ENCODE results near the gene UTP4. TPM values are rescaled to one million over a fixed set of nuclear protein-coding genes. Genes with fewer than 3 reads are reported as not detected.
"Not testable (repeated sequence)": the region's sequence is repeated elsewhere in the genome, so short reads cannot be mapped to it uniquely, and the experiment has no call there.

UTP4 gene
- total RNA-seq, 1 donor from 2014 or later, result 18.3 TPM

DNA sequence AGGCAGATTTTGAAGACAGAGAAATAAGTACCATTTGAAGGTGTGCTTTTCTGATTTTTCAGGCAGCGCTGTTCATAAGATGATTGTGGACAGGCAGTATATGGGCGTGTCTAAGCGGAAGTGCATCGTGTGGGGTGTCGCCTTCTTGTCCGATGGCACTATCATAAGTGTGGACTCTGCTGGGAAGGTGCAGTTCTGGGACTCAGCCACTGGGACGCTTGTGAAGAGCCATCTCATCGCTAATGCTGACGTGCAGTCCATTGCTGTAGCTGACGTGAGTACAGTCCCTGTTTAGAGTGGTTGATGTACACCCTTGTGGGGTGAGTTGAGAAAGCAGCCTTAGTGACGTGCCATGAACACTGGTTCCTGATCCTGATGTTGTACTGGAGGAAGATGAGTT is 10.7 kb downstream of the UTP4 start:
- Histone ChIP-seq H3K4me3 (ENCODE audit: low read length in 3 of 3) (no peak overlapping the region), H3K36me3 (ENCODE audit: control insufficient read depth in 3 of 3, insufficient read depth in 3 of 3, low read length in 3 of 3) (peaks cover 26 to 49% (median 42%) of the 10 kb centered on the region in 3 donors), H3K27me3 (ENCODE audit: control insufficient read depth in 3 of 3, insufficient read depth in 3 of 3, low read length in 3 of 3) (no peaks in the 10 kb centered on the region), H3K9ac (ENCODE audit: low read depth in 1 of 3, low read length in 3 of 3) (no peak overlapping the region), H3K9me3 (ENCODE audit: control insufficient read depth in 3 of 3, low read length in 3 of 3) (no peaks in the 10 kb centered on the region), H3K4me1 (ENCODE audit: control insufficient read depth in 3 of 3, insufficient read depth in 3 of 3, low read length in 3 of 3) (no peaks in the 10 kb centered on the region), H3K27ac (ENCODE audit: low read depth, low read length) (no peak overlapping the region)

DNA sequence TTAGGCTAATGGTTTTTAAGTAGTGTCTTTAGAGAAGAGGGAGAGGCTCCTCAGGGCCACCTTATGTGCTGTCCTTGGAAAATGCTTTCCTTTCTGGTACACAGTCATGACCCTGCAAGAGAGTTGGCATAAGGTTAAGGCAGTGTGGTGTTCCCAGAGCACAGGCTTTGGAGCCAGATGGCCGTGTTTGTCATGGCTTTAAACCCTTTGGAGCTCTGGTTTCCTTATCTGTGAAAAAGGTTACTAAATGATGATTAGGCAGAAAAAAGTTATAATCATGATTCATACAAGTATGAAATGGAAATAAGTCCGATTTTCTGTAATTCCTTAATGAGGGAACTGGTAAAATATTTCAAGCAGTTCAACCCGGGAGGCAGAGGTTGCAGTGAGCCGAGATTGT is 13.2 kb downstream of the UTP4 start:
- Histone ChIP-seq H3K9me3 (ENCODE audit: control insufficient read depth in 3 of 3, low read length in 3 of 3) (no peaks in the 10 kb centered on the region), H3K4me3 (ENCODE audit: low read length in 3 of 3) (no peak overlapping the region), H3K36me3 (ENCODE audit: control insufficient read depth in 3 of 3, insufficient read depth in 3 of 3, low read length in 3 of 3) (peaks cover 21 to 41% (median 40%) of the 10 kb centered on the region in 3 donors), H3K27ac (ENCODE audit: low read depth, low read length) (peak overlapping the region; percentile 29), H3K4me1 (ENCODE audit: control insufficient read depth in 3 of 3, insufficient read depth in 3 of 3, low read length in 3 of 3) (no peaks in the 10 kb centered on the region), H3K9ac (ENCODE audit: low read depth in 1 of 3, low read length in 3 of 3) (no peak overlapping the region), H3K27me3 (ENCODE audit: control insufficient read depth in 3 of 3, insufficient read depth in 3 of 3, low read length in 3 of 3) (no peaks in the 10 kb centered on the region)

DNA sequence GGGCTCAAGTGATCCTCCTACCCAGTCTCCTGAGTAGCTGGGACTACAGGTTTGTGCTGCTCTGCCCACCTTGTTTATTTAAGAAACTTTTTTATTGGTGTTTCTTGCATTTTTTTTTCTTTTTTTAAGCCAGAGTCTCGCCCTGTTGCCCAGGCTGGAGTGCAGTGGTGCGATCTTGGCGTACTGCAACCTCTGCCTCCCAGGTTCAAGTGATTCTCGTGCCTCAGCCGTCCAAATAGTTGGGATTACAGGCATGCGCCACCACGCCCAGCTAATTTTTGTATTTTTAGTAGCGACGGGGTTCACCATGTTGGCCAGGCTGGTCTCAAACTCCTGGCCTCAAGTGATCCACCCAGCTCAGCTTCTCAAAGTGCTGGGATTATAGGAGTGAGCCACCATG is 17.2 kb downstream of the UTP4 start:
- not testable (repeated sequence) for H3K27ac ChIP-seq (ENCODE audit: low read depth, low read length); H3K4me1 ChIP-seq (ENCODE audit: control insufficient read depth in 3 of 3, insufficient read depth in 3 of 3, low read length in 3 of 3); H3K9me3 ChIP-seq (ENCODE audit: control insufficient read depth in 3 of 3, low read length in 3 of 3); H3K9ac ChIP-seq (ENCODE audit: low read depth in 1 of 3, low read length in 3 of 3); H3K27me3 ChIP-seq (ENCODE audit: control insufficient read depth in 3 of 3, insufficient read depth in 3 of 3, low read length in 3 of 3); H3K4me3 ChIP-seq (ENCODE audit: low read length in 3 of 3)
- H3K36me3 ChIP-seq (ENCODE audit: control insufficient read depth in 3 of 3, insufficient read depth in 3 of 3, low read length in 3 of 3), result peaks cover 12 to 37% (median 31%) of the 10 kb centered on the region in 3 donors

DNA sequence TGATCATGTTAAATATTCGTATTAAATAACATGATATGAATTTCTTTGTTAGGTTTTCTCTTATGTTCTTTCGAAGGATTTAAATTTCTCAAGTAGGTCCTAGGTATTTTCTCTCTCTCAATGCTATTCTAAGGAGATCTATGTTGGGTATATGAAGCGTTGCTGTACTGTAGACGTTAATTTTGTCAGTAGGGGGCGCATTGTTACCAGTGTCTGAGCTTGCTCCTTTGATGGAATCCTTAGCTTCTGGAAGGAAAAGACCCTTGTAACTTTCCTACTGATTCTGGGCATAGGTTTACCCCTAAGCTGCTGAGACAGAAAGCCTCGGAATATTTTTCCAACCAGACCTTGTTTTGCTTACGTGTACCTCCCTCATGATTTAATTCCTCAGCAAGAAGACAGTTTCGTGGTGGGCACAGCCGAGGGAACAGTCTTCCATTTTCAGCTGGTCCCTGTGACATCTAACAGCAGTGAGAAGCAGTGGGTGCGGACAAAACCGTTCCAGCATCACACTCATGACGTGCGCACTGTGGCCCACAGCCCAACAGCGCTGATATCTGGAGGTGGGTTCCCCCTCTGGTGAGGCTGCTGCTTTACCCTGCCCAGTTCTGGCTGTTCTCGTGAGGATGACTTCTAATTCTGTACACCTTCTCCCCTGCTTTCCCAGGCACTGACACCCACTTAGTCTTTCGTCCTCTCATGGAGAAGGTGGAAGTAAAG is 17.9 kb downstream of the UTP4 start:
- H3K4me3 ChIP-seq (ENCODE audit: low read length in 3 of 3), result no peak overlapping the region
- no peaks in the 10 kb centered on the region for H3K9me3 ChIP-seq (ENCODE audit: control insufficient read depth in 3 of 3, low read length in 3 of 3)
- H3K9ac ChIP-seq (ENCODE audit: low read depth in 1 of 3, low read length in 3 of 3), result no peak overlapping the region
- peaks cover 12 to 41% (median 33%) of the 10 kb centered on the region in 3 donors for H3K36me3 ChIP-seq (ENCODE audit: control insufficient read depth in 3 of 3, insufficient read depth in 3 of 3, low read length in 3 of 3)
- no peaks in the 10 kb centered on the region for H3K4me1 ChIP-seq (ENCODE audit: control insufficient read depth in 3 of 3, insufficient read depth in 3 of 3, low read length in 3 of 3)
- H3K27me3 ChIP-seq (ENCODE audit: control insufficient read depth in 3 of 3, insufficient read depth in 3 of 3, low read length in 3 of 3), result no peaks in the 10 kb centered on the region
- H3K27ac ChIP-seq (ENCODE audit: low read depth, low read length), result no peak overlapping the region

DNA sequence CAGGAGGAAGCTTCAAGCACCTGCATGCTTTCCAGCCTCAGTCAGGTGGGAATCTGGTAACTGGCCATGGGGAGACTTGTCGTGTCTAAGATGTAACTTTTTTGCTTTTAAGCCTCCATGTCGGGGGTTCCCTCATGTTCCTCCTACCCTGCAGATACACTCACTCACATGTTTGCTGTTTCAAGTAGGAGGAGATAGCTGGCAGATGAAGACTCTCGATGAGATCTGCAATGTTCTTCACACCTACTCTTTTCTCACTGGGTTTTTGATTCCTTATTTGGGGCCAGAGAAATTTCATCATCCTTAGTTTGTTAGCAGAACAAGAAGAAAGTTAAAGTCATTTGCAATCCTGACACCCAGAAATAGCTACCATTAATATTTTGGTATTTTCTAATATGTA is 24.7 kb downstream of the UTP4 start:
- no peaks in the 10 kb centered on the region for H3K9me3 ChIP-seq (ENCODE audit: control insufficient read depth in 3 of 3, low read length in 3 of 3)
- H3K36me3 ChIP-seq (ENCODE audit: control insufficient read depth in 3 of 3, insufficient read depth in 3 of 3, low read length in 3 of 3), result peaks cover 29 to 62% (median 57%) of the 10 kb centered on the region in 3 donors
- no peak overlapping the region for H3K9ac ChIP-seq (ENCODE audit: low read depth in 1 of 3, low read length in 3 of 3)
- H3K27ac ChIP-seq (ENCODE audit: low read depth, low read length), result no peak overlapping the region
- H3K4me3 ChIP-seq (ENCODE audit: low read length in 3 of 3), result no peak overlapping the region
- no peaks in the 10 kb centered on the region for H3K4me1 ChIP-seq (ENCODE audit: control insufficient read depth in 3 of 3, insufficient read depth in 3 of 3, low read length in 3 of 3)
- H3K27me3 ChIP-seq (ENCODE audit: control insufficient read depth in 3 of 3, insufficient read depth in 3 of 3, low read length in 3 of 3), result no peaks in the 10 kb centered on the region

DNA sequence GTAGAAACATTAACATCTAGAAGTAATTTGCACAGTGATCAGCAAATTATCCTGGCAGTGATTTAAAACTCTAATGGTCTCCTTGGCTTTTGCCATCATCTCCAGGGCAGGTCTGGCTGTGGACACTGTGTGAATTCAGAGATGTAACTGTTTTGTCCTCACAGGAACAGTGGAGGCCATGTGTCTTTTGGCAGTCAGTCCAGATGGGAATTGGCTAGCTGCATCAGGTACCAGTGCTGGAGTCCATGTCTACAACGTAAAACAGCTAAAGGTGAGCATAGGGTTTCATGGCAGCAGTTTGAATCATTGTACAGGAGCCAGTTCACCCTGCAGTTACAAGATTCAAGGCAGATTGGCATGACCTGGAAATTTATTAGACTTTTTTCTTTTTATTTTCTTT is 27.7 kb downstream of the UTP4 start:
- no peak overlapping the region for H3K9ac ChIP-seq (ENCODE audit: low read depth in 1 of 3, low read length in 3 of 3)
- no peak overlapping the region for H3K4me3 ChIP-seq (ENCODE audit: low read length in 3 of 3)
- H3K27me3 ChIP-seq (ENCODE audit: control insufficient read depth in 3 of 3, insufficient read depth in 3 of 3, low read length in 3 of 3), result no peaks in the 10 kb centered on the region
- H3K27ac ChIP-seq (ENCODE audit: low read depth, low read length), result no peak overlapping the region
- H3K36me3 ChIP-seq (ENCODE audit: control insufficient read depth in 3 of 3, insufficient read depth in 3 of 3, low read length in 3 of 3), result peaks cover 33 to 54% (median 53%) of the 10 kb centered on the region in 3 donors
- no peaks in the 10 kb centered on the region for H3K9me3 ChIP-seq (ENCODE audit: control insufficient read depth in 3 of 3, low read length in 3 of 3)
- no peaks in the 10 kb centered on the region for H3K4me1 ChIP-seq (ENCODE audit: control insufficient read depth in 3 of 3, insufficient read depth in 3 of 3, low read length in 3 of 3)

DNA sequence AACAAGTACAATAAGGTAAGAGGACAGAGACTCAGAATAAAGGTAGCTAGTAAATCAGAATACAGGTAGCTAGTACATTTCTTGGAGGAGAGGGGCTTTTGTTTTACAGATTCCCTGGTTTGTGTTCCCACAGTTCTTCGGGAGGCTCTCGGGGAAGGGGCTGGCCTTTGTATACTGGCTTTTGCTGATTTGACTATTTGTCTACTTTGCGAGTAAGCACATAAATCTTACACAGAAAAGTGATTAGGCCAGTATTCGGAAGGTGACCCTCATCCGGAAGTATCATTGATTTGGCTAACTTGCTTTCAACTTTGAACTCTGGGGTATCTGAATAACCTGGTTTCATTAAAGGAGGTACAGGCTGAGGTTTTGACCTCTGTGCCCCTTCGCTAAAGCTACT is 33.1 kb downstream of the UTP4 start:
- H3K4me1 ChIP-seq (ENCODE audit: control insufficient read depth in 3 of 3, insufficient read depth in 3 of 3, low read length in 3 of 3), result peaks cover 0 to 2% (median 0%) of the 10 kb centered on the region in 3 donors
- H3K27me3 ChIP-seq (ENCODE audit: control insufficient read depth in 3 of 3, insufficient read depth in 3 of 3, low read length in 3 of 3), result no peaks in the 10 kb centered on the region
- H3K27ac ChIP-seq (ENCODE audit: low read depth, low read length), result no peak overlapping the region
- no peaks in the 10 kb centered on the region for H3K9me3 ChIP-seq (ENCODE audit: control insufficient read depth in 3 of 3, low read length in 3 of 3)
- no peak overlapping the region for H3K9ac ChIP-seq (ENCODE audit: low read depth in 1 of 3, low read length in 3 of 3)
- no peak overlapping the region for H3K4me3 ChIP-seq (ENCODE audit: low read length in 3 of 3)
- peaks cover 29 to 54% (median 43%) of the 10 kb centered on the region in 3 donors for H3K36me3 ChIP-seq (ENCODE audit: control insufficient read depth in 3 of 3, insufficient read depth in 3 of 3, low read length in 3 of 3)

DNA sequence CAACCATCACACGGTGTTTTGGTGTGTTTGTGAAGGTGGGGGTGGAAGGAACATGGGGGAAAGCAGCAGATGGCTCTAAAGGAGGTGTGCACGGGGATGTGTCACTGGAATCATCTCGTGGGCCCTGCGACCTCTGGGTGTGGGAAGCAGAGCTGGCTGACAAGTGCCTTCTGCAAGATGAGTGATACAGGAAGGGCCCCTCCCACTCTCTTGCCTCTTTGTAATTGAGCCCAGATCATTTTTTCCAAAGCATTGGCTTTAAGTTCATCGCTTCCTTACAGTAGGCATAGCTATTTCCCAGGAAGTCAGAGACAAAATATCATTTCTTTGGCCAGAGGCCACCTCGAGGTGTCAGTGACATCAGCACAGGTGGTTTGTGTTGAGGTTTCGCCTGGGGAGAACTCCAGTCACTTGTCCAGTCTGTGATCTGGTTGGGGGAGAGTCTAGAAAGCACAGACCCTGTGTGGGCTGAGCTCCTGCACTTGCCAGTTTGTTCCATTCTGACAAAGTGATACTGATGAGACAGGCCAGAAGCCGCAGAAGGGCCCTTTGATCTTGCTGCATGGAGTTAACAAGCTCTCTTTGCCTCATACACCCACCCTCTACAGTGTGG is 33.9 kb downstream of the UTP4 start:
- Histone ChIP-seq H3K4me3 (ENCODE audit: low read length in 3 of 3) (no peak overlapping the region), H3K4me1 (ENCODE audit: control insufficient read depth in 3 of 3, insufficient read depth in 3 of 3, low read length in 3 of 3) (peaks cover 0 to 6% (median 0%) of the 10 kb centered on the region in 3 donors), H3K9ac (ENCODE audit: low read depth in 1 of 3, low read length in 3 of 3) (no peak overlapping the region), H3K27ac (ENCODE audit: low read depth, low read length) (no peak overlapping the region), H3K36me3 (ENCODE audit: control insufficient read depth in 3 of 3, insufficient read depth in 3 of 3, low read length in 3 of 3) (peaks cover 26 to 48% (median 38%) of the 10 kb centered on the region in 3 donors), H3K9me3 (ENCODE audit: control insufficient read depth in 3 of 3, low read length in 3 of 3) (no peaks in the 10 kb centered on the region), H3K27me3 (ENCODE audit: control insufficient read depth in 3 of 3, insufficient read depth in 3 of 3, low read length in 3 of 3) (no peaks in the 10 kb centered on the region)

DNA sequence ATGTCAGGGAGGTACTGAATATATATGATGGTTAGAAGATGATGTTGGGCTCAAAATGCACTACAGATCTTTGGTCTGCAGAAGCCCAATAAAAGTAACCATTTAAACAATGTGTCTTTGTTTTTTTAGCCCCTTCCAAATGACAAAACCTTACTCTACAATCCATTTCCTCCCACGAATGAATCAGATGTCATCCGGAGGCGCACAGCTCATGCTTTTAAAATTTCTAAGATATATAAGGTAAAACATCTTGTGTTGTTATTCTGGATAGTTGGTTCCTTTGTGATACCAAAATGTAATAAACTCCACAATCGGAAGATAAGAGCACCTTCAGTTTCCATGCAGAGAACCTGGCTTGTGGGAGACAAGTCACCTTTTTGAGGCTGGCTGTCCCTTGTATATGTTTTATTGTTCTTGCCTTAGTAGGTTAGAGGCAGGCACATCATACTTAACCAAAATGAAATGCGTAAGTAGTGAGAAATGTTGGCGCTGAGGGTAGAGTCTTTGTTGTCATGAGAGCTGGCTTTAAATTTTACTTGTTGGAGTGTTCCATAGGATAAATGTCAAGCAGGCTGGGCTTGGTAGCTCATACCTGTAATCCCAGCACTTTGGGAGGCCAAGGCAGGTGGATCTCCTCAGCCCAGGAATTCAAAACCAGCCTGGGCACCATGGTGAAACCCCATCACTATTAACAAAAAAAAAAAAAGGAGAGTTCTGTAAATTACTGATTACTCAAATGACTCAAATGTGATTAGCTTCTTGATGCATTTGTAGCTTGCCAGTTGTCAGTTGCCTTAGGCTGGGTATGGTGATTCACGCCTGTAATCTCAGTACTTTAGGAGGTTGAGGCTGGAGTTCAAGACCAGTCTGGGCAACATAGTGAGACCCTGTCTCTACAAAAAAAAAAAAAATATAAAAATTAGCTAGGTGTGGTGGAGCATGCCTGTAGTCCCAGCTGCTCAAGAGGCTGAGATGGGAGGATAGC is 34.8 kb downstream of the UTP4 start:
- Histone ChIP-seq H3K27me3 (ENCODE audit: control insufficient read depth in 3 of 3, insufficient read depth in 3 of 3, low read length in 3 of 3) (no peaks in the 10 kb centered on the region), H3K36me3 (ENCODE audit: control insufficient read depth in 3 of 3, insufficient read depth in 3 of 3, low read length in 3 of 3) (peaks cover 22 to 43% (median 38%) of the 10 kb centered on the region in 3 donors)

More for the DNA sequence above, 34.8 kb downstream of the UTP4 start:
- Histone ChIP-seq H3K27ac (ENCODE audit: low read depth, low read length) (no peak overlapping the region), H3K9me3 (ENCODE audit: control insufficient read depth in 3 of 3, low read length in 3 of 3) (no peaks in the 10 kb centered on the region), H3K9ac (ENCODE audit: low read depth in 1 of 3, low read length in 3 of 3) (no peak overlapping the region), H3K4me3 (ENCODE audit: low read length in 3 of 3) (no peak overlapping the region), H3K4me1 (ENCODE audit: control insufficient read depth in 3 of 3, insufficient read depth in 3 of 3, low read length in 3 of 3) (peaks cover 0 to 6% (median 0%) of the 10 kb centered on the region in 3 donors)
